Measurements from ENCODE around the gene LDHAL6A. TPM values are rescaled to one million over a fixed set of nuclear protein-coding genes. Genes with fewer than 3 reads are reported as not detected.

LDHAL6A gene
- total RNA-seq = not detected in 2 replicates

DNA sequence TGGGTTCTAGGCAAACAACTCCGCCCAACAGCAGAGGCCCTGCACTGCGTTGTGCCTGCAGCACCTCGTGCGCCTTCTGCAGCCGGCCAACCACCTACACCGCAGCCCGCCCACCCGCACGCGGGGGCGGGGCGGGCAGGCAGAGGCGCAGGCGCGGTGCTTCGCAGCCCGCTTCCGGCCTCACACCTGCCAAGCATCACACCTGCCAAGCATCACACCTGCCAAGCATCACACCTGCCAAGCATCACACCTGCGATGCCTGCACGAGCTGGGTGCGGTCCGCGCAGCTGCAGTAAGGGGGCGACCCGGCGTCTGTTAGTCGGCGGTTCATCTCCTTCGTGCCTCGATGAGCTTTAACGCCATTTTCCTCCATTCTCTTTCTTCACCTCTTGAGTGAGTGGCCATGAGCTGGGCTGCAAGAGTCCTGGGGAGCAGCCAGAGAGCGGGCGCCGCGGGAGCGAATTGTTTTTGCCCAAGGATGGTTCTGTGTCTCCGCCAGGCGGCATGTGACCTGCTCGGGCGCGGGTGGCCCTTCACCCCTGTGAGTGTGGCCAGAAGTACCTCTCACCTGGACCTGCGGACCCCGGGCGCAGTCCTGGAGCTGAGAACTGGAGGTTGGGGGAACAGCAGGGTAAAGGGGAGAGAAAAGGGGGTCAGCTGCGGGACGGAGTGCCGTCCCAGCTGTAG, at the start of gene LDHAL6A:
TSS of gene LDHAL6A (plus strand) at position 171 of the 687 bp plus-strand sequence. CDS start 825 bp downstream, outside the sequence.

DNA sequence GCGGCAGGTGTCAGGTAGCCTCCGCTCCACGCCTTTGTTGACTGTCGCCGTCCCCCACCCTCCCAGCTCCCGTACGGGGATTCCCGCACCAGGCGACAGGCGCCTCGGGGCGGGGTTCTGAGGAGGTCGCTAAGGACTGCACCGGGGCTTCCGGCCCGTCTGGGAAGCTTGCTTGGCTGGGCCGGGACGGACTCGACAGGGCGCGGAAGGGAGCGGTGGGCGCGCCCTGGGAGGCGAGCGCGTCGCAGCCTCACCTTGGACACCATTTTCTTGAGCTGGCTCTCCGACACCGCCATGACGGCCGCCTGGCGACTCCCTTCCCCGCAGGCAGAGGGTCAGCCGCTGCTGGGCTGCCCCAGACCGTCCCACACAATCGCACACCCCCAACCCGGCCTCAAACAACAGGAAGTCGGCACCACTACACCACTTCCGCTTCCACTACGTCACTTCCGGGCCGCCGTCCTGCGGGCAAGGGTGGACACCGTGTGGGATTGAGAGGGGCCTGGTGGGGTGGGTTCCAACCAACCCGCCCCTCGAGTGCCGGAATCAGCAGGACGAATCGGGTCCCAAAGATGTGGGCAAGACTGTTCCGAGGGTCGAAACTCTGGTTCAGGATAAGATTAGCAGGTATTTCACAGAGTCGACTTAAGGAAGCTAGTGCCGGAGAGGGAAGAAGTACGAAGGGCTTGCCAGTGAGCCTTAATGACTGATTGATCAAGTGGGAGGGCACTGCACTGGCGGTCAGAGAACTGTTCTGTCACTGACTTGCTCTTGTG, 71.1 kb downstream of the LDHAL6A start, which contains the start of gene TSG101:
TSS of gene TSG101 (minus strand) at position 422 of the 776 bp plus-strand sequence. CDS start at position 296, 126 bp downstream.

Other genes with a start within 250 kb of the LDHAL6A start
- not detected in 2 replicates for gene SAA4, start 219.1 kb upstream of the LDHAL6A start, total RNA-seq
- not detected in 2 replicates for gene SAA2, start 207.2 kb upstream of the LDHAL6A start, total RNA-seq
- not detected in 2 replicates for gene SAA1, start 189.6 kb upstream of the LDHAL6A start, total RNA-seq
- 22.9 and 25.1 TPM in 2 replicates for gene HPS5, start 133.7 kb upstream of the LDHAL6A start, total RNA-seq
- 67.9 and 85.9 TPM in 2 replicates for gene GTF2H1, start 133.3 kb upstream of the LDHAL6A start, total RNA-seq
- gene LDHA, start 61.3 kb upstream of the LDHAL6A start, total RNA-seq = 504 and 559 TPM in 2 replicates
- not detected in 2 replicates for gene LDHC, start 43.5 kb upstream of the LDHAL6A start, total RNA-seq
- gene TSG101, start 71.1 kb downstream of the LDHAL6A start, total RNA-seq = 56.8 and 73.5 TPM in 2 replicates
- gene UEVLD, start 132.9 kb downstream of the LDHAL6A start, total RNA-seq = 23.8 and 25.7 TPM in 2 replicates
- gene MISFA, start 143.9 kb downstream of the LDHAL6A start, total RNA-seq = 2.9 TPM in 1 of 2 replicates, not detected in the other
- 19.9 and 26.0 TPM in 2 replicates for gene SPTY2D1, start 178.5 kb downstream of the LDHAL6A start, total RNA-seq
- 2.5 and 3.3 TPM in 2 replicates for gene TMEM86A, start 242.9 kb downstream of the LDHAL6A start, total RNA-seq

Measured in vein endothelial cell (primary cell).